NOMO-1 (cell line): ENCODE results near the gene NRROS.
"Not testable (repeated sequence)": the region's sequence is repeated elsewhere in the genome, so short reads cannot be mapped to it uniquely, and the experiment has no call there.

Source experiments
- DNase-seq, 2 experiments: peaks; one replicate each; lab custom pipeline; 2025; ENCODE audit not compliant: unreplicated experiment in 2 of 2; lab: John Stamatoyannopoulos, UW

NRROS gene

GRCh38 chr3:196639483-196640296 is at the start of gene NRROS:
Gene NRROS (plus strand): TSS chr3:196639694. CDS start chr3:196654540, 14,846 bp downstream.
- peak; percentile 92 to 96 for DNase-seq

GRCh38 chr3:196590279-196590678 is 49.2 kb upstream of the NRROS start:
- no peak for DNase-seq

- DNase-seq = no peak
These were observed 43.1 kb upstream of the NRROS start for GRCh38 chr3:196596355-196596754.

GRCh38 chr3:196597971-196598733 is 41.3 kb upstream of the NRROS start:
- peak in 1 of 2 experiments; percentile 47 for DNase-seq

GRCh38 chr3:196599734-196600128 is 39.8 kb upstream of the NRROS start:
- no peak for DNase-seq

- DNase-seq = no peak
These were observed 39.1 kb upstream of the NRROS start for GRCh38 chr3:196600359-196600758.

GRCh38 chr3:196602673-196603072 is 36.8 kb upstream of the NRROS start:
- DNase-seq = no peak

- no peak for DNase-seq
These were observed 35.8 kb upstream of the NRROS start for GRCh38 chr3:196603683-196604082.

- DNase-seq = no peak
These were observed 34.9 kb upstream of the NRROS start for GRCh38 chr3:196604548-196604947.

GRCh38 chr3:196608693-196609092 is 30.8 kb upstream of the NRROS start:
- DNase-seq = no peak

GRCh38 chr3:196609343-196609775 is 30.1 kb upstream of the NRROS start:
- peak; percentile 91 to 99 for DNase-seq

GRCh38 chr3:196609805-196610515 is 29.5 kb upstream of the NRROS start:
- peak; percentile 38 to 55 for DNase-seq

GRCh38 chr3:196611761-196612483 is 27.6 kb upstream of the NRROS start:
- no peak for DNase-seq

- DNase-seq = not testable (repeated sequence)
These were observed 24.3 kb upstream of the NRROS start for GRCh38 chr3:196615234-196615633.

GRCh38 chr3:196617256-196617655 is 22.2 kb upstream of the NRROS start:
- peak; percentile 67 to 87 for DNase-seq

- DNase-seq = no peak
These were observed 20.3 kb upstream of the NRROS start for GRCh38 chr3:196619223-196619622.

GRCh38 chr3:196619627-196620026 is 19.9 kb upstream of the NRROS start:
- not testable (repeated sequence) for DNase-seq

GRCh38 chr3:196620161-196620604 is 19.3 kb upstream of the NRROS start:
- DNase-seq = peak; percentile 97 to 98

GRCh38 chr3:196620684-196621083 is 18.8 kb upstream of the NRROS start:
- no peak for DNase-seq

GRCh38 chr3:196621611-196622010 is 17.9 kb upstream of the NRROS start:
- DNase-seq = peak in 1 of 2 experiments; percentile 33
